Measurements from ENCODE around the gene PIGU. TPM values are rescaled to one million over a fixed set of nuclear protein-coding genes. Genes with fewer than 3 reads are reported as not detected.

The PIGU gene
- total RNA-seq, 1 experiment from 2014 or later, result 32.8 TPM

DNA sequence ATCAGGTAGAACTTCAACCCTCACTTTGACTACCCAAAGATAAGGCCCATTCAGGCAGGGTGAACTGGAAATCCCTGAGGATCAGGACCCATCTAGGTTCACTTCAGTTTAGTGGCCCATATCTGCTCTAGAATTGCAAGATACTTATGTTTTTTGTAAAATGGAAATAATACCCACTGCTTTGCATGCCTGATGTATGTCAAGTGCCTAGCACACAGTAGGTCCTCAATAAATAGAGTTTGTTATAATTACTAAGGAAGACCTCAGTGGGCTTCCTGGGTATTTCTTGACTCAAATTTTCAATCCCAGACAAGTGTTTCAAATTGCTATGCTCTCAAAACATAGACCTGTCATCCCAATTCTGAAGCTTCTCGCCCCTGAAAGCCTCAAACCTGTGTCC is 32.5 kb downstream of the PIGU start:
- H2BK5ac ChIP-seq (ENCODE audit: insufficient read length, low read length), result no peak overlapping the region
- no peaks in the 10 kb centered on the region for H3K27me3 ChIP-seq (ENCODE audit: insufficient read depth, low read length)
- H3K79me2 ChIP-seq (ENCODE audit: insufficient read depth, low read length), result no peaks in the 10 kb centered on the region
- H3K14ac ChIP-seq (ENCODE audit: insufficient read depth, low read length), result no peak overlapping the region
- H3K27ac ChIP-seq (ENCODE audit: insufficient read length, low read depth, low read length), result no peak overlapping the region
- no CpG with 5 or more reads among the region's 1 CpG for WGBS (ENCODE audit: extremely low coverage, insufficient read length, low lambda C conversion rate)
- H4K5ac ChIP-seq (ENCODE audit: insufficient read length, low read depth, low read length), result no peak overlapping the region
- H2BK20ac ChIP-seq (ENCODE audit: low read depth, low read length, poor library complexity, severe bottlenecking), result no peak overlapping the region
- no peak overlapping the region for H2BK120ac ChIP-seq (ENCODE audit: low read depth, low read length, poor library complexity, severe bottlenecking)
- no peak overlapping the region for H4K91ac ChIP-seq (ENCODE audit: insufficient read length, low read depth, low read length)
- H2AFZ ChIP-seq (ENCODE audit: low read length), result no peak overlapping the region
- no peak overlapping the region for H3K4me2 ChIP-seq (ENCODE audit: insufficient read depth, insufficient read length, low read length)
- H3K23ac ChIP-seq (ENCODE audit: insufficient read length, low read depth, low read length), result no peak overlapping the region
- H3K4ac ChIP-seq (ENCODE audit: low read depth, low read length), result no peak overlapping the region
- TF ChIP-seq, protein P1, sequence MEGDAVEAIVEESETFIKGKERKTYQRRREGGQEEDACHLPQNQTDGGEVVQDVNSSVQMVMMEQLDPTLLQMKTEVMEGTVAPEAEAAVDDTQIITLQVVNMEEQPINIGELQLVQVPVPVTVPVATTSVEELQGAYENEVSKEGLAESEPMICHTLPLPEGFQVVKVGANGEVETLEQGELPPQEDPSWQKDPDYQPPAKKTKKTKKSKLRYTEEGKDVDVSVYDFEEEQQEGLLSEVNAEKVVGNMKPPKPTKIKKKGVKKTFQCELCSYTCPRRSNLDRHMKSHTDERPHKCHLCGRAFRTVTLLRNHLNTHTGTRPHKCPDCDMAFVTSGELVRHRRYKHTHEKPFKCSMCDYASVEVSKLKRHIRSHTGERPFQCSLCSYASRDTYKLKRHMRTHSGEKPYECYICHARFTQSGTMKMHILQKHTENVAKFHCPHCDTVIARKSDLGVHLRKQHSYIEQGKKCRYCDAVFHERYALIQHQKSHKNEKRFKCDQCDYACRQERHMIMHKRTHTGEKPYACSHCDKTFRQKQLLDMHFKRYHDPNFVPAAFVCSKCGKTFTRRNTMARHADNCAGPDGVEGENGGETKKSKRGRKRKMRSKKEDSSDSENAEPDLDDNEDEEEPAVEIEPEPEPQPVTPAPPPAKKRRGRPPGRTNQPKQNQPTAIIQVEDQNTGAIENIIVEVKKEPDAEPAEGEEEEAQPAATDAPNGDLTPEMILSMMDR (conservative IDR thresholded peaks at IDR 0.05), result no peak
- no peak overlapping the region for H3K9ac ChIP-seq (ENCODE audit: extremely low read depth, insufficient read length, low read length)
- Mint-ChIP-seq H3K36me3 (ENCODE audit: insufficient read depth in 1 of 3, low read depth in 3 of 3) (0 out of 7 replicates have a peak, but pooled peaks cover 0 to 4% (median 0%) of the 10 kb centered on the region in 3 experiments), H3K9me3 (no peaks in the 10 kb centered on the region), H3K4me1 (no peaks in the 10 kb centered on the region), H3K4me3 (no peak overlapping the region), H3K27me3 (ENCODE audit: low read depth) (no peaks in the 10 kb centered on the region), H3K27ac (no peak overlapping the region)
- no peaks in the 10 kb centered on the region for H4K20me1 ChIP-seq (ENCODE audit: control insufficient read depth, insufficient read depth, insufficient read length)
- no peak overlapping the region for H2BK15ac ChIP-seq (ENCODE audit: low read depth, low read length)
- H3K56ac ChIP-seq (ENCODE audit: insufficient read length, low read depth, low read length), result no peak overlapping the region
- DNase-seq, result no peak
- no peaks in the 10 kb centered on the region for H3K23me2 ChIP-seq (ENCODE audit: insufficient read length, low read depth, low read length, poor library complexity, severe bottlenecking)
- H2BK12ac ChIP-seq (ENCODE audit: insufficient read length, low read depth, low read length), result no peak overlapping the region
- H4K8ac ChIP-seq (replicated peaks; ENCODE audit: insufficient read length, low read depth, low read length), result no peak overlapping the region
- no peak overlapping the region for H3T11ph ChIP-seq (ENCODE audit: low read length)
- no peaks in the 10 kb centered on the region for H3K4me1 ChIP-seq (ENCODE audit: insufficient read depth, low read length)
- H2AK5ac ChIP-seq (ENCODE audit: insufficient read length, low read length), result no peak overlapping the region
- H3K79me1 ChIP-seq (ENCODE audit: insufficient read depth, low read depth, low read length, poor library complexity, severe bottlenecking), result no peaks in the 10 kb centered on the region
- no peak overlapping the region for H3K18ac ChIP-seq (ENCODE audit: insufficient read length, low read depth, low read length)
- H3K9me3 ChIP-seq (ENCODE audit: control insufficient read depth, low read depth, low read length), result no peaks in the 10 kb centered on the region
